Astrocyte (in vitro differentiated cells and primary cell): ENCODE data around the gene KRT33A. TPM values are rescaled to one million over a fixed set of nuclear protein-coding genes. Genes with fewer than 3 reads are reported as not detected.

Experiments used
- DNase-seq: peaks from one replicate; pipeline ENCODE4 v3.0.0-alpha.2; 2010; ENCODE audit warnings: low read depth
- FAIRE-seq: peaks from 2 replicates; lab custom pipeline; 2011; peaks lifted over from hg19 to GRCh38; lab: Jason Lieb, UNC
- H2AFZ ChIP-seq: 2 replicates; pipeline ENCODE4 v1.6.0; 2012; ENCODE audit warnings: low read depth, low read length, inconsistent platforms
- H3K27ac ChIP-seq: 2 replicates; pipeline ENCODE4 v1.5.1; 2011; ENCODE audit warnings: low read depth, low read length, inconsistent platforms
- H3K27me3 ChIP-seq: 2 replicates; pipeline ENCODE4 v1.6.0; 2011; ENCODE audit warnings: low read length, inconsistent platforms; ENCODE audit not compliant: insufficient read depth
- H3K36me3 ChIP-seq: 2 replicates; pipeline ENCODE4 v1.5.1; 2011; ENCODE audit warnings: low read length, inconsistent platforms; ENCODE audit not compliant: insufficient read depth
- H3K4me1 ChIP-seq: 2 replicates; pipeline ENCODE4 v1.5.1; 2011; ENCODE audit warnings: low read length, inconsistent platforms; ENCODE audit not compliant: insufficient read depth
- H3K4me2 ChIP-seq: 2 replicates; pipeline ENCODE4 v1.6.0; 2012; ENCODE audit warnings: low read length, inconsistent platforms
- H3K4me3 ChIP-seq: 2 replicates; pipeline ENCODE4 v1.5.1; 2011; ENCODE audit warnings: low read depth, mild to moderate bottlenecking, low read length, inconsistent platforms; ENCODE audit not compliant: insufficient read depth
- H3K79me2 ChIP-seq: 2 replicates; pipeline ENCODE4 v1.6.0; 2012; ENCODE audit warnings: mild to moderate bottlenecking, low read length, inconsistent platforms; ENCODE audit not compliant: insufficient read depth
- H3K9ac ChIP-seq: 2 replicates; pipeline ENCODE4 v1.6.0; 2012; ENCODE audit warnings: mild to moderate bottlenecking, low read length, inconsistent platforms
- H3K9me3 ChIP-seq: 2 replicates; pipeline ENCODE4 v1.5.1; 2012; ENCODE audit warnings: low read depth, mild to moderate bottlenecking, low read length, inconsistent platforms; ENCODE audit not compliant: insufficient read depth
- H4K20me1 ChIP-seq: 2 replicates; pipeline ENCODE4 v1.6.0; 2012; ENCODE audit warnings: low read length, inconsistent platforms; ENCODE audit not compliant: insufficient read depth
- H3K27ac Mint-ChIP-seq: one replicate; pipeline ENCODE4 v1.8.0; 2021; ENCODE audit warnings: mild to moderate bottlenecking, mixed read lengths; ENCODE audit not compliant: unreplicated experiment
- H3K27me3 Mint-ChIP-seq: one replicate; pipeline ENCODE4 v1.8.0; 2021; ENCODE audit warnings: low read depth, mixed read lengths; ENCODE audit not compliant: unreplicated experiment
- H3K36me3 Mint-ChIP-seq: one replicate; pipeline ENCODE4 v1.8.0; 2021; ENCODE audit warnings: low read depth, mixed read lengths; ENCODE audit not compliant: unreplicated experiment
- H3K4me1 Mint-ChIP-seq: one replicate; pipeline ENCODE4 v1.8.0; 2021; ENCODE audit warnings: low read depth, mixed read lengths; ENCODE audit not compliant: unreplicated experiment
- H3K4me3 Mint-ChIP-seq: one replicate; pipeline ENCODE4 v1.8.0; 2021; ENCODE audit warnings: mild to moderate bottlenecking, moderate library complexity, mixed read lengths; ENCODE audit not compliant: unreplicated experiment
- H3K9me3 Mint-ChIP-seq: one replicate; pipeline ENCODE4 v1.8.0; 2021; ENCODE audit warnings: mild to moderate bottlenecking, mixed read lengths; ENCODE audit not compliant: unreplicated experiment
- EZH2 ChIP-seq: IDR thresholded peaks from 2 replicates; pipeline ENCODE4 v1.6.1; 2012; ENCODE audit warnings: mild to moderate bottlenecking, low read length, inconsistent platforms; ENCODE audit not compliant: insufficient read depth
- total RNA-seq: library from RNA; stranded (reverse); gene quantifications from 2 replicates; pipeline ENCODE4 v1.2.1, GENCODE V29; 2021
- TF ChIP-seq, protein P1 (sequence below): IDR thresholded peaks from 2 replicates; pipeline ENCODE4 v1.5.1; 2011; ENCODE audit warnings: low read depth, mild to moderate bottlenecking, inconsistent platforms, low read length, moderate library complexity; ENCODE audit not compliant: insufficient read depth

KRT33A gene
- total RNA-seq, 1 donor from 2014 or later = not detected

DNA sequence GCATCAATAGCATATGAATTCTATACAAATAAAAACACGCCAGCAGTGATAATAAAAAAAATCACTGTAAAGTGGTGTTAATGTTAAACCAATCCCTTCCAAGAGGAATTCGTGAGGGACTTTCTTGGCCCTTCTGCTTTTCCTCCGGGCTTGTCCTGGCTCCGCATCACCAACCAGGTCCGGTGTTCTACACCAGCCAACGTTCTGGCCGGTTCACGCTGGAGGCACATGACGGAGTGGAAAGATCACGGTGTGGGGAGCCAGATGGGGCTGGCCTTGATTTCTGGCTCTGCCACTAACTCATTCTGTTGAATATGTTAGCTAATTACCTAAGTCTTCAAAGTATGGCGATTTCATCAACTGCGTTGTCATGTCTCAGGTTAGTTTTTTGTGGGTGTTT is 46.5 kb downstream of the KRT33A start:
- Histone ChIP-seq H3K4me3 (no peak overlapping the region), H3K4me2 (no peak overlapping the region), H2AFZ (no peak overlapping the region), H3K9ac (no peak overlapping the region), H3K27me3 (no peaks in the 10 kb centered on the region), H3K4me1 (peaks cover 16% of the 10 kb centered on the region), H3K79me2 (no peaks in the 10 kb centered on the region), H3K36me3 (no peaks in the 10 kb centered on the region), H3K27ac (no peak overlapping the region), H3K9me3 (no peaks in the 10 kb centered on the region), H4K20me1 (no peaks in the 10 kb centered on the region)
- Mint-ChIP-seq H3K27ac (no peak overlapping the region), H3K4me3 (no peak overlapping the region), H3K9me3 (peaks cover 8% of the 10 kb centered on the region), H3K4me1 (no peaks in the 10 kb centered on the region), H3K36me3 (no peaks in the 10 kb centered on the region), H3K27me3 (peaks cover 28% of the 10 kb centered on the region)
- DNase-seq = no peak
- TF ChIP-seq EZH2 = no peak
- TF ChIP-seq, protein P1, sequence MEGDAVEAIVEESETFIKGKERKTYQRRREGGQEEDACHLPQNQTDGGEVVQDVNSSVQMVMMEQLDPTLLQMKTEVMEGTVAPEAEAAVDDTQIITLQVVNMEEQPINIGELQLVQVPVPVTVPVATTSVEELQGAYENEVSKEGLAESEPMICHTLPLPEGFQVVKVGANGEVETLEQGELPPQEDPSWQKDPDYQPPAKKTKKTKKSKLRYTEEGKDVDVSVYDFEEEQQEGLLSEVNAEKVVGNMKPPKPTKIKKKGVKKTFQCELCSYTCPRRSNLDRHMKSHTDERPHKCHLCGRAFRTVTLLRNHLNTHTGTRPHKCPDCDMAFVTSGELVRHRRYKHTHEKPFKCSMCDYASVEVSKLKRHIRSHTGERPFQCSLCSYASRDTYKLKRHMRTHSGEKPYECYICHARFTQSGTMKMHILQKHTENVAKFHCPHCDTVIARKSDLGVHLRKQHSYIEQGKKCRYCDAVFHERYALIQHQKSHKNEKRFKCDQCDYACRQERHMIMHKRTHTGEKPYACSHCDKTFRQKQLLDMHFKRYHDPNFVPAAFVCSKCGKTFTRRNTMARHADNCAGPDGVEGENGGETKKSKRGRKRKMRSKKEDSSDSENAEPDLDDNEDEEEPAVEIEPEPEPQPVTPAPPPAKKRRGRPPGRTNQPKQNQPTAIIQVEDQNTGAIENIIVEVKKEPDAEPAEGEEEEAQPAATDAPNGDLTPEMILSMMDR = no peak
- no peak for FAIRE-seq

DNA sequence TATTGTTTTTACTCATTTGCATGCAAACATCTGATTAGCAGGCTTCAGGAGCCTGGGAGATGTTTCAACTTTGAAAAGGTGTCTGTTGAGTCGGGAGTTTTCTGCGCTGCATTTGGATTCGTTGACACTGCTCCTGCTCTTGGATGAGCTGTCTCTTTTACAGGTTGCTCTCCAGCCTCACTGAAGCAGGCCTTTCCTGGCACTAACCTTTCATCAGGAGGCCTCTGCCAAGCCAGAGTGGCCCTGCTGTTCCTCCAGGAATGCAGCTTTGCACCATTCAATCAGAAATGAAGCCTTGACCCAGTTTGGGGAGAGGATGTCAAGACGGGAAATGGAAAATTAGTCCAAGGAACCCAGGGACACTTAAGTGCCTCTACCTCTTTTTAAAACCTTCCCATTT is 47.6 kb downstream of the KRT33A start:
- Histone ChIP-seq H3K9ac (no peak overlapping the region), H3K4me2 (no peak overlapping the region), H3K36me3 (no peaks in the 10 kb centered on the region), H3K27me3 (no peaks in the 10 kb centered on the region), H3K27ac (no peak overlapping the region), H3K4me1 (peaks cover 7% of the 10 kb centered on the region), H4K20me1 (no peaks in the 10 kb centered on the region), H3K9me3 (no peaks in the 10 kb centered on the region), H2AFZ (no peak overlapping the region), H3K79me2 (no peaks in the 10 kb centered on the region), H3K4me3 (no peak overlapping the region)
- DNase-seq (no peak), FAIRE-seq (no peak)
- no peaks in the 10 kb centered on the region for H3K36me3 Mint-ChIP-seq
- peaks cover 8% of the 10 kb centered on the region for H3K9me3 Mint-ChIP-seq
- H3K4me3 Mint-ChIP-seq = no peak overlapping the region
- no peaks in the 10 kb centered on the region for H3K4me1 Mint-ChIP-seq
- peaks cover 21% of the 10 kb centered on the region for H3K27me3 Mint-ChIP-seq
- no peak overlapping the region for H3K27ac Mint-ChIP-seq
- TF ChIP-seq, protein P1 = no peak
- no peak for TF ChIP-seq EZH2

DNA sequence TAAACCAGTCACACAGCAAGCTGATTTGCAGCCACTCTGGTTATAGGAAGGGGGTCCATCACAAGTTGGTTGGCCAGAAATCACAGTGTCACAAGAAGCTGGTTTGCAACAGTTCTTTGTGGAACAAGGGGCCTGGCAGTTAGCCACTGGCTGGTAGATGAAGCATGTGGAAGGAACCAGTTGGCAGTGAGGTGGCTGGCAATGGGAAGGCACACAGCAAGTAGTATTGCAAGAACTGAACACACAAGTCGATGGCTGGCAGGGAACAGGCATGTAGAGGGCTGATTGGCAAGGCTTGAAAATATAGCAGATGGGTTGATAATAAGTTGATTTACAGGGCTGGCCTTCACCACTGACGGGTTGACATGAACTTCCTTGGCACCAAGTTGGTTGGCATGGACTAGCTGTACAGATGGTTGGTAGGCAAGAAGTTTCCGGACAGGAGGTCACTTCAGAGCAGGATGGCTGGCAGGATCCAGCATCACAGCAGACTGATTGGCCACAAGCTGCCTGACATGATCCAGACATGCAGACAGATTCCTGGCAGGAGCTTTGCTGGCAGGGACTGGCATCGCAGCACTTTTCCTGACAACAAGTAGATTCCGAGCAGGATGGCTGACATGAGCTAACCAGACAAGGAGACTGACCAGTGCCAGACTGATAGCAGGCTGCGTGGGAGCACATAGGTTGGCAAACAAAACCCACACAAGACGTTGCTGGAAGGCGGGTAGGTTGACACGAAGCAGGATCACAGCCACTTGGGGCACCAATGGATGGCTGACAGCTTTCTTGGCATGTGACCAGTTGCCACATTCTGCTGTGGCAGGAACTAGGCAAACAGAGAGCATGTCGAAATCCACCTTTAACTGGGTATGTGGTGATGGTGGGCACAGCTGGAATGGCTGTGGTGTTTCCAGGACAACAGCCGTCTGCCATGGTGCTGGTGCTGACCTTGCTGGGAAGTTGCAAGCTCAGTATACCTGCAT is 48.4 kb downstream of the KRT33A start, which contains the start of gene KRTAP29-1:
TSS of gene KRTAP29-1 (minus strand) at position 936 of the 986 bp plus-strand sequence. CDS start at position 936, 0 bp downstream.
- H3K27me3 Mint-ChIP-seq = peaks cover 14% of the 10 kb centered on the region

More for the DNA sequence above, 48.4 kb downstream of the KRT33A start, which contains the start of gene KRTAP29-1:
- H3K36me3 Mint-ChIP-seq = no peaks in the 10 kb centered on the region
- H3K9me3 Mint-ChIP-seq = peaks cover 8% of the 10 kb centered on the region
- Histone ChIP-seq H3K9me3 (no peaks in the 10 kb centered on the region), H3K27me3 (no peaks in the 10 kb centered on the region), H3K9ac (no peak within 1 kb of the TSS), H2AFZ (no peak within 1 kb of the TSS), H3K4me2 (no peak within 1 kb of the TSS), H3K79me2 (no peaks in the 10 kb centered on the region), H4K20me1 (no peaks in the 10 kb centered on the region), H3K36me3 (no peaks in the 10 kb centered on the region), H3K4me3 (no peak within 1 kb of the TSS), H3K27ac (no peak within 1 kb of the TSS), H3K4me1 (no peaks in the 10 kb centered on the region)
- FAIRE-seq (no peak), DNase-seq (no peak)
- TF ChIP-seq, protein P1 = no peak
- no peak for TF ChIP-seq EZH2
- H3K4me1 Mint-ChIP-seq = no peaks in the 10 kb centered on the region
- H3K4me3 Mint-ChIP-seq = no peak within 1 kb of the TSS
- H3K27ac Mint-ChIP-seq = no peak within 1 kb of the TSS
